Suprapubic skin (tissue), 4 donors: ENCODE data around the gene MAG. TPM values are rescaled to one million over a fixed set of nuclear protein-coding genes. Genes with fewer than 3 reads are reported as not detected.

Experiments used
- DNase-seq, 2 donors: peaks; one replicate each; pipeline ENCODE4 v3.0.0-alpha.2; 2019; ENCODE audit warnings: low spot score in 2 of 2
- H3K27ac ChIP-seq: fragments of 200-600 bp; sonication (generic); one replicate; pipeline ENCODE4 v1.5.1; 2019
- H3K27me3 ChIP-seq: fragments of 200-600 bp; sonication (generic); one replicate; pipeline ENCODE4 v1.5.1; 2019
- H3K36me3 ChIP-seq: fragments of 200-600 bp; sonication (generic); one replicate; pipeline ENCODE4 v1.5.1; 2019
- H3K4me1 ChIP-seq: fragments of 200-600 bp; sonication (generic); one replicate; pipeline ENCODE4 v1.5.1; 2019
- H3K4me3 ChIP-seq: fragments of 200-600 bp; sonication (generic); one replicate; pipeline ENCODE4 v1.5.1; 2019; ENCODE audit warnings: mild to moderate bottlenecking
- H3K9me3 ChIP-seq: fragments of 200-600 bp; sonication (generic); one replicate; pipeline ENCODE4 v1.5.1; 2019
- CTCF ChIP-seq, 2 donors: fragments of 200-600 bp in 1 of 2; fragments of 450-650 bp in 1 of 2; sonication (generic) in 1 of 2; IDR thresholded peaks; one replicate each; pipeline ENCODE4 v1.5.1; 2016 to 2019; ENCODE audit warnings: antibody characterized with exemption in 2 of 2, mild to moderate bottlenecking in 1 of 2, moderate library complexity in 1 of 2
- EP300 ChIP-seq: sonication (generic); formaldehyde crosslinking; IDR thresholded peaks from one replicate; pipeline ENCODE4 v1.6.1; 2017; ENCODE audit warnings: antibody characterized with exemption
- POLR2A ChIP-seq, 2 donors: fragments of 450-650 bp; IDR thresholded peaks; one replicate each; pipeline ENCODE4 v1.6.1; 2017; ENCODE audit warnings: antibody characterized with exemption in 2 of 2, mild to moderate bottlenecking in 2 of 2, moderate library complexity in 2 of 2
- POLR2AphosphoS5 ChIP-seq, 3 donors: sonication (generic); formaldehyde crosslinking; IDR thresholded peaks; one replicate each; pipeline ENCODE4 v1.6.1; 2017; ENCODE audit warnings: antibody characterized with exemption in 3 of 3
- WGBS: methylation state at CpG from one replicate; pipeline ENCODE4 v1.1.5; 2018; 5-methylcytosine and 5-hydroxymethylcytosine counted together
- total RNA-seq, 4 donors: library from RNA; depleted of rRNA; stranded (reverse); fragments of >200 nt; gene quantifications; one replicate each; pipeline ENCODE4 v1.1.0, GENCODE V29; 2016

The MAG gene
- total RNA-seq, 4 donors from 2014 or later, result not detected

- no peak overlapping the region for H3K27ac ChIP-seq
- H3K4me1 ChIP-seq, result no peaks in the 10 kb centered on the region
- TF ChIP-seq EP300, result no peak
- no peak for TF ChIP-seq POLR2AphosphoS5 (IDR thresholded peaks at IDR 0.05)
- TF ChIP-seq POLR2A (IDR thresholded peaks at IDR 0.05), result no peak
- no peak for TF ChIP-seq CTCF (IDR thresholded peaks at IDR 0.05)
- DNase-seq, result no peak
- H3K9me3 ChIP-seq, result no peaks in the 10 kb centered on the region
- WGBS, result 90% methylated on average over 16 of the region's 16 CpGs
- H3K4me3 ChIP-seq, result no peak overlapping the region
- H3K36me3 ChIP-seq, result no peaks in the 10 kb centered on the region
- peaks cover 13% of the 10 kb centered on the region for H3K27me3 ChIP-seq
Observed at GRCh38 chr19:35341006-35341405, 49.0 kb downstream of the MAG start.

- H3K4me1 ChIP-seq, result no peaks in the 10 kb centered on the region
- 82% methylated on average over 13 of the region's 14 CpGs for WGBS
- no peaks in the 10 kb centered on the region for H3K36me3 ChIP-seq
- no peaks in the 10 kb centered on the region for H3K9me3 ChIP-seq
- TF ChIP-seq EP300 (no peak), POLR2A (IDR thresholded peaks at IDR 0.05) (no peak)
- H3K27ac ChIP-seq, result no peak overlapping the region
- no peak for DNase-seq
- no peak overlapping the region for H3K4me3 ChIP-seq
- H3K27me3 ChIP-seq, result peaks cover 20% of the 10 kb centered on the region
Observed at GRCh38 chr19:35341565-35342225, 49.7 kb downstream of the MAG start.

GRCh38 chr19:35342430-35342829 is 50.5 kb downstream of the MAG start:
- H3K36me3 ChIP-seq, result no peaks in the 10 kb centered on the region
- no peaks in the 10 kb centered on the region for H3K4me1 ChIP-seq
- H3K27ac ChIP-seq, result no peak overlapping the region
- TF ChIP-seq CTCF (IDR thresholded peaks at IDR 0.05), result no peak
- TF ChIP-seq EP300, result no peak
- TF ChIP-seq POLR2AphosphoS5 (IDR thresholded peaks at IDR 0.05), result no peak
- no peak for TF ChIP-seq POLR2A (IDR thresholded peaks at IDR 0.05)
- no peaks in the 10 kb centered on the region for H3K9me3 ChIP-seq
- no peak overlapping the region for H3K4me3 ChIP-seq
- peaks cover 22% of the 10 kb centered on the region for H3K27me3 ChIP-seq
- 60% methylated on average over 5 of the region's 5 CpGs for WGBS
- DNase-seq, result no peak

GRCh38 chr19:35344511-35345031 is 52.6 kb downstream of the MAG start:
- Histone ChIP-seq H3K27ac (no peak overlapping the region), H3K27me3 (peaks cover 20% of the 10 kb centered on the region), H3K4me3 (no peak overlapping the region), H3K4me1 (no peaks in the 10 kb centered on the region), H3K36me3 (no peaks in the 10 kb centered on the region), H3K9me3 (no peaks in the 10 kb centered on the region)
- no peak for TF ChIP-seq POLR2A (IDR thresholded peaks at IDR 0.05)
- TF ChIP-seq POLR2AphosphoS5 (IDR thresholded peaks at IDR 0.05), result no peak
- no peak for TF ChIP-seq EP300
- no peak for TF ChIP-seq CTCF (IDR thresholded peaks at IDR 0.05)
- peak; percentile 36 to 68 for DNase-seq
- 59% methylated on average over 7 of the region's 17 CpGs for WGBS

GRCh38 chr19:35345671-35346111 is 53.7 kb downstream of the MAG start:
- no peak overlapping the region for H3K4me3 ChIP-seq
- H3K27ac ChIP-seq, result no peak overlapping the region
- no peaks in the 10 kb centered on the region for H3K4me1 ChIP-seq
- WGBS, result 59% methylated on average over 8 of the region's 11 CpGs
- peak; percentile 31 to 68 for DNase-seq
- no peaks in the 10 kb centered on the region for H3K9me3 ChIP-seq
- TF ChIP-seq EP300 (no peak), POLR2A (IDR thresholded peaks at IDR 0.05) (no peak), POLR2AphosphoS5 (IDR thresholded peaks at IDR 0.05) (no peak), CTCF (IDR thresholded peaks at IDR 0.05) (no peak)
- H3K27me3 ChIP-seq, result peaks cover 20% of the 10 kb centered on the region
- H3K36me3 ChIP-seq, result no peaks in the 10 kb centered on the region
